Activated CD4-positive, alpha-beta T cell treated with anti-CD3 and anti-CD28 coated beads, Interleukin-2, amount 50 U/mL, for 24 hours (primary cell): Measurements from ENCODE around the gene HM13.
A peak's percentile ranks its signal among the peaks of the same experiment; 100 is the strongest.
"Not testable (repeated sequence)": the region's sequence is repeated elsewhere in the genome, so short reads cannot be mapped to it uniquely, and the experiment has no call there.

Source experiments
- DNase-seq, 2 donors: peaks; one replicate each; pipeline ENCODE4 v3.0.0-alpha.2; 2020; ENCODE audit warnings: low read depth in 1 of 2, low spot score in 1 of 2

HM13 gene

DNA sequence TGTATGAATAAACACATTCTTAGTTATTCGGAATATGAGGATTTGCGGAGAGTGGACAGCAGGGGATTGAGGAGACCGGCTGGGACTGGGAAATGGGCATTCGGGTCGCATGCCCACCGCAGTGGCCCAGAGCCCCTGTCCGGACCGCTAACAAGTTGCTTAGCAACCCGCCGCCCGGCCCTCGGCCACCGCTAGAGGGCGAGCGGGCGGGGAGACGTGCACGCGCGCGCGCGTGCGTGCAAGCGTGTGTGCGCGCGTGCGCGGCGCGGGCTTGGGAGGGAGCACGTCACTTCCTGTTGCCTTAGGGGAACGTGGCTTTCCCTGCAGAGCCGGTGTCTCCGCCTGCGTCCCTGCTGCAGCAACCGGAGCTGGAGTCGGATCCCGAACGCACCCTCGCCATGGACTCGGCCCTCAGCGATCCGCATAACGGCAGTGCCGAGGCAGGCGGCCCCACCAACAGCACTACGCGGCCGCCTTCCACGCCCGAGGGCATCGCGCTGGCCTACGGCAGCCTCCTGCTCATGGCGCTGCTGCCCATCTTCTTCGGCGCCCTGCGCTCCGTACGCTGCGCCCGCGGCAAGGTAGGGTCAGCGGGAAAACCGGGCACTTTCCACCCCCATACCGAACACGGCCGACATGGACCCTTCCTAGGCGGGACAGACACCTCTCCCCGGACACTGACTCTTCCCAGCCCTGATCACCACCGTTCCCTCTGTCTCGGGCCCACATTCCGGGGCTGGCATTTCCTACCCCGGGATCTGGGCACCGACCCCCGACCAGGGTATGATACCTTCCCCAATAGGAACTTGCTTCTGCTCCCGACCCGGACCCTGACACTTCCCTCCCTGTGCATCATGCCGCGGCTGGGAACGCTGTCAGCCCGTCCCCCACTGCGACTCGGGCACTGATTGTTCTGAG lies at the start of gene HM13:
HM13 (plus strand) TSS at position 289 of the 918 bp plus-strand sequence; CDS start at position 399, 110 bp downstream.
- DNase-seq, result peak; percentile 79

- DNase-seq, result not testable (repeated sequence)
Observed at GRCh38 chr20:31470946-31471345, 43.3 kb upstream of the HM13 start.

GRCh38 chr20:31472395-31473330 lies 41.6 kb upstream of the HM13 start:
- DNase-seq, result no peak

DNA sequence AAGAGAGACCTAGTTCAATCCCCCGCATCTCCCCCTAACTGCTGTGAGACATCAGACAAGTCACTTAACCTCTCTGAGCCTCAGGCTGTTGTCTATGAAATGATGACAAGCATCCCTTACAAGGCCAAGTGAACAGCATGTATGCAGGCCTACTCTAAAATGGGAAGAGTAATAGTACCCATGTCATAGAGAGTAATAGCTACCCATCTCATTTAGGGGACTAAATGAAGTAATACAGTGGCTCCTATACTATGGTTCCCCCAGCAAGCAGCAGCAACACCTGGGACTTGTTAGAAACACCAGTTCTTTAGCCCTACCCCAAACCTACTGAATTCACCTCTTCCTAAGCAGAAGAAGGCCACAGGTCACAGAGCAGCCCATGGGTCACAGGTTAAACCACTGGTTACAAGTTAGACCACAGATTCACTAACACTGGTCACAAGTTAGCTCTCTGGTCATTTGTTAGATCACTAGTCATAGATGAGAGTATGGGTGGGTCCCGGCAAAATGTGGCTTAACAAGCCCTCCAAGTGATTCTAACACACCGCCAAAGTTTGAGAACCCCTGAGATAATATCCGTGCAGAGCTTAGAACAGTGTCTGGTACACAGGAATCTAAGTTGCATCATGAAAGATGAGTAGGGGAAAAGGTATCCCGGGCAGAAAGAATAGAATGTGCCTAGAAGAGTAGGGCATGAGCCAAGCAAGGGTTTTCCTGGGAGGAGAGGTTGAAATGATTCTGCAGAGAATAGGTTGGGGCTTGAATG lies 40.7 kb upstream of the HM13 start:
- no peak for DNase-seq

GRCh38 chr20:31474097-31474436 lies 40.2 kb upstream of the HM13 start:
- DNase-seq, result no peak

DNA sequence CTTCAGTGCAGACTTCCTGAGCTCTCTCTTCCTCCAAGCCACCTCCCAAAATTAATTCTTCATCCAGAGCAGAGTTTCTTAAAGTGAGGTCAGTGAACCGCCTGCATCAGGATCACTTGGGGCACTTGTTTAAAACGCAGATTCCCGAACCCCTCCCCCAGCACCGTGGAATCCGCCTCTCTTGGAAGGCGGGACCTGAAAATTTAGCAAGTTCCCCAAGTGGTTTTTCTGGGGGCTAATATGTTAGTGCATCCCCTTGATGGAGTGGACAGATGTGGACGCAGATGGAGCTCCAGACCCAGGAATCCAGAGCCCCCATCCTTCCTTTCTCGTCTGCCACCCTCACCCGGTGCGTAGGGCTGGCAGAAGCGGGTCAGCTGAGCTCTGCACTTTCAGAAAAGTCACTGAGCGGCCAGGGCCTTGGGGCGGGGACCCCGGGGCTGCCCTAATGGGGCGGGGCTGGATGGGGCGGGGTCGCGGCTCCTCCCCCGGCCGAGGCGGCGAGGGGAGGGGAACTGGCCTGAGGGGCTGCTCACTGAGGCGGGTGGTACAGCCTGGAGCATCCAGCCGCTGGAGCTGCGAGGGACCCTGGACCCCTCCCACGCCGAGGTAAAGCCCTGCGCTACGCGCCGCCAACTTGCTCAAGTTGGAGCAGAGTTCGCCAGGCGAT lies 39.3 kb upstream of the HM13 start, which contains the start of the genes DEFB124 and REM1:
DEFB124 (minus strand) TSS at position 370 of the 670 bp plus-strand sequence. CDS start 2,114 bp downstream, outside the sequence.
REM1 (plus strand) TSS at position 531 of the 670 bp plus-strand sequence. CDS start 1,158 bp downstream, outside the sequence.
- no peak for DNase-seq

- no peak for DNase-seq
Observed at GRCh38 chr20:31475472-31476293, 38.6 kb upstream of the HM13 start.

DNA sequence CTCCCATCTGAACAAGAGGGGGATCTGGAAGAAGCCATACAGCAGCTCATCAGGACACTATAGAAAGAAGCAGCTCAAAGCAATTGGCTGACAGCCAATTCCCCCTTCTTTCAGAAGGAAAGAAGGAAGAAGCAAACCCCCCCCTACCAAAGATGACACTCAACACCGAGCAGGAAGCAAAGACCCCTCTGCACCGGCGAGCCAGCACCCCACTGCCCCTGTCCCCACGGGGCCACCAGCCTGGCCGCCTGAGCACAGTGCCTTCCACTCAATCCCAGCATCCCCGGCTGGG lies 38.0 kb upstream of the HM13 start:
- no peak for DNase-seq

DNA sequence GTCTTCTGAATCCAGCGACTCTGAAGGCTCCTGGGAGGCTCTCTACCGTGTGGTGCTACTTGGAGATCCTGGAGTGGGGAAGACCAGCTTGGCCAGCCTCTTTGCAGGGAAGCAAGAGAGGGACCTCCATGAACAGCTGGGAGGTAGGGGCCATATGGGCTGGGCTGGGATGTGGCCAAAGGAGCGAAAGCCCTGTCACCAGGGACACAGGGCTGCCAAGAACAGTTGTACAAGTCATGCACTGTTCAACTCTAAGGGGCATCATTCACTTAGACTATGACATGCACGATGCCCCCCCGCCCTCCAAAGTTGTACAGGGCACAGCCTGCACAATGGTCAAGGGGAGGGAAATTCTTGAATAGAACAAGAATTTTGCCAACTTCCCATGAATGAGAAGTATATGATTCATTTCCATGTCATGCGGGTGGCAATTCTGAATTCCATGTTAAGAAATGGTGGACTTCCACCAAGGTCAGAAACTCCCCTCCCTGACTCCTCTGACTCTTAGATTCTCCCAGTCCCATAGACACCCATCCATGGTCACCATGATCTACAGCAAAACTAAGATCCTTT lies 37.5 kb upstream of the HM13 start:
- no peak for DNase-seq

- no peak for DNase-seq
Observed at GRCh38 chr20:31484001-31484400, 30.2 kb upstream of the HM13 start.

DNA sequence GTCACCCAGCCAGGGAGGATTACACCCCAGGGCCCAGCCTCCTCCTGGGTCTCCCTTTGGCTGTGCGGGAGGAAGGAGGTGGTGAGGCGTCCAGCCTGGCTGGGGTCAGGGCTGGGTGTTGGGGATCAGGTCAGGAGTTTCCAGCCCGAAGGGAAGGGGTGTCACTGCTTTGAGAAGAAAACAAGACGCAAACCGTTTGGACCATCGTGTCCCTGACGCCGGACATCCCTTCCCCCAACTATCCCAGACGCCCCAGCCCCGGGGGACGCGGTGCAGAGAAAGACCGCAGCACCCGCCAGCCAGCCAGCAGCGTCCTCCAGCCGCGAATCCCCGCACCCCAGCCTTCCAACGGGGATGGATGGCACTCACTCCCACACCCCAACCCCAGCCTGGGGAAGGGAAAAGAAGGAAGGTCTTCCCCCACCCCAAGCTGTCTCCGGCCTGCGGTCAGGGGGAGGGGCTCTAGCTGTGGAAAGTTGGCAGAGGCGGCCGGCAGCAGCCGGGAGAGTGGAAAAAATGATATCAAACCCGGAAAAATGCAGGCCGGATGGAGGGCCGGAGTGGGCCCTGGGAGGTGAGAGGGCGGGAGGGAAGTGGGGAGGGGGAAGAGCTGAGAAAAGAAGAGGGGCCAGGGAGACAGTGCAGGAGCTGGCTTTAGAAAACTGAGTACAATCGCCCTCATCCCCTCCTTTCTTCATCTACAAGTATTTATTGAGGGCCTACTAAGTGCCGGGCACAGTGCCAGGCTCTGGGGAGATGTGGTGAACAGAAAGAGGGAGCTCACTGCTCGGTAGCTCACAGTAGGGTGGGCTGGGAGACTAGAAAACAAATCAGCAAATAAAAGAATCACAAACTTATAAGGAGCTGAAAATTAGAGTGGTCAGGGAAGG lies 28.5 kb upstream of the HM13 start:
- DNase-seq, result no peak

- DNase-seq, result no peak
Observed at GRCh38 chr20:31488115-31488514, 26.1 kb upstream of the HM13 start.

DNA sequence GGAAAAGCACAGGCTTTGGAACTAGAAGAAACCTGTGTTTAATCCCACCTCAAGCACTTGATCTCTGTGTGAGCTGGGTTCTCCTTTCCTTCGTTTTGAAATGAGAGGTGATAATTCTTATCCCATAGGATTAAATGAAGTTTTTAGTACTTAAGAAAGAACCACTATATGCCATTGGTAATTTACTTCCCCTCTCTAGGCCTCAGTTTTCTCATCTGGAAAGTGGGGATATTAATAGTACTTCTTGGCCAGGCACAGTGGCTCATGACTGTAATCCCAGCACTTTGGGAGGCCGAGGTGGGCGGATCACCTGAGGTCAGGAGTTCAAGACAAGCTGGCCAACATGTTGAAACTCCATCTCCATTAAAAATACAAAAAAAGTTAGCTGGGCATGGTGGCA lies 25.1 kb upstream of the HM13 start:
- DNase-seq, result no peak

- DNase-seq, result no peak
Observed at GRCh38 chr20:31490752-31491151, 23.5 kb upstream of the HM13 start.

GRCh38 chr20:31494131-31494530 lies 20.1 kb upstream of the HM13 start:
- no peak for DNase-seq

GRCh38 chr20:31496761-31497295 lies 17.4 kb upstream of the HM13 start:
- no peak for DNase-seq

GRCh38 chr20:31497838-31498540 lies 16.3 kb upstream of the HM13 start:
- DNase-seq, result no peak
